ENCODE measurements around the gene ABCB10.
A peak's percentile ranks its signal among the peaks of the same experiment; 100 is the strongest.
"Not testable (repeated sequence)": the region's sequence is repeated elsewhere in the genome, so short reads cannot be mapped to it uniquely, and the experiment has no call there.

The ABCB10 gene

DNA sequence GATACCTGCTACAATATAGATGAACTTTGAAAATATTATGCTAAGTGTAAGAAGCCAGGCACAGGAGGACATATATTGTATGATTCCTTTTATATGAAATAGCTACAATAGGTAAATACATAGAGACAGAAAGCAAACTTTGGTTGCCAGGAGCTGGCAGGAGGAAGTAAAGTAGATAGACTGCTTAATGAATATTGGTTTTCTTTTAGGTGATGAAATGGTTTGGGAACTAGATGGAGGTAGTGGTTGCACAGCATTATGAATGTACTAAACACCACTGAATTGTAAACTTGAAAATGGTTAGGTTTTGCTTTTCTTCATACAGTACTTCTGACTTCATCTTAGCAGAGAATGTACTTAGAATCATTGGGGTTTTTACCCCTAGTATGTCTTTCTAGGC is 21.5 kb downstream of the ABCB10 start:
- DNase-seq (ENCODE audit: low read depth), result no peak

DNA sequence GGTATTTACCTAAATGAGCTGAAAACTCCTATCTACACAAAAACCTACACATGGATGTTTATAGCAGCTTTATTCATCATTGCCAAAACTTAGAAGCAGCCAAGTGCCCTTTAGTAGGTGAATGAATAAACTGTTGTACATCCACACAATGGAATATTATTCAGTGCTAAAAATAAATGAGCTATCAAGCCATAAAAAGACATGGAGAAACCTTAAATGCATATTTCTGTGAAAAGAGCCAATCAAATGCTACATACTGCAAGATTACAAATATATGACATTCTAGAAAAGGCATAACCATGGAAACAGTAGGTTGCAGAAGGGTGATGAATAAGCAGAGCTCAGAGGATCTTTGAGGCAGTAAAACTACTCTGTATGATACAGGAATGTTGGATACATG is 23.3 kb downstream of the ABCB10 start:
- no peak for DNase-seq (ENCODE audit: low read depth)

DNA sequence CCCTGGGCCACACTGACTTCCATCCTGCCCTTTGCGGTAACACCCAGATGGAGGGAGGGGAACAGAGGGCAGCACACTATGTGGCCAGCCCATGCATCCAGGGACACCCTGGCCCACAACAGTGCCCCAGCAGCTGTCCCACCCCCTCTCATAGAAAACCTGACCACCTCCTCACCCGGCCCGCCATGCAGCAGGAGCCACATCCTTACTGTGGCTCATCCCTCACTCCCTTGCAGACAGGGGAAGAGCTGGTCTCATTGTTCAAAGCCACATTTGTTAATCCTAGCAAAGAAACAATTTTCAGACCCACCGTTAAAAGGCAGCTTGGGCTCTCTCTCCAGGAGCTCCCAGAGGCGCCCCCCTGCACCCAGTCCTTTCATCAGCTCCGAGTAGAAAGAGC is 27.2 kb downstream of the ABCB10 start:
- no peak for DNase-seq (ENCODE audit: low read depth)

DNA sequence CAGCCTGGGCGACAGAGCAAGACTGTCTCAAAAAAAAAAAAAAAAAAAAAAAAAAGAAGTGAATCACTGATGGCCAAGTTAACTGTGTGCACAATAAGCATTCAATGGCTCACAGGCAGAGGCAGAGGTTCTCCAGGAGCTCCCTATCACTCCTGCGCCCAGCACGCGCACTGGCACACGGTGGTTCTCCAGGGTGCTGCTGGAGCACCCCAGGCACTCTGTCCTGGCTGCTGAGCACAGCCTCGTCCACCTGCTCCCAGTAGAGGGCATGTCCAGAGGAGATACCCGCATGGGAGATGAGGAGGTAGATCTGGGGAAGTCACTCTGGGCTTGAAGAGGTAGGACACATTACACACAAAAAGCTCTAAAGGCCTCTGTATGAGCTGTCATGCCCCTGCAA is 28.9 kb downstream of the ABCB10 start:
- no peak for DNase-seq (ENCODE audit: low read depth)

DNA sequence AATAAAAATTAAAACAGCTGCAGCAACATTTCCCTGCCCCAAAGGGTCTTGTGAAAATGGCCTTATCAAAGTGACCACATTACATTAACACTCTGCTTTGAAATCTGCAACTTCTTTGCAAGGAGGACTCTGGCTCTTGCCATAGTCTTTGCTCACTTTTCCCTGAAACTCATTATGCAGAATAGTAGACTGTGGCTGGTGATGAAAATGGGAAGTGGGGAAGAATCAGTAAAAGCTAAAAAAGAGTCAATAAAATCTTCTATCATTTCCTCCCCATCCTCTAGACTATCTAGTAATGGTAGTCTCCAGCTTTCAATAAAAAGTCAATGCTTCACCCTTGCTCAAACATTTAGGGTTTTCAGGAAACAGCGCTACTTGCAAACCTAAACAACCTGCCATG is 31.8 kb downstream of the ABCB10 start:
- DNase-seq (ENCODE audit: low read depth), result no peak

DNA sequence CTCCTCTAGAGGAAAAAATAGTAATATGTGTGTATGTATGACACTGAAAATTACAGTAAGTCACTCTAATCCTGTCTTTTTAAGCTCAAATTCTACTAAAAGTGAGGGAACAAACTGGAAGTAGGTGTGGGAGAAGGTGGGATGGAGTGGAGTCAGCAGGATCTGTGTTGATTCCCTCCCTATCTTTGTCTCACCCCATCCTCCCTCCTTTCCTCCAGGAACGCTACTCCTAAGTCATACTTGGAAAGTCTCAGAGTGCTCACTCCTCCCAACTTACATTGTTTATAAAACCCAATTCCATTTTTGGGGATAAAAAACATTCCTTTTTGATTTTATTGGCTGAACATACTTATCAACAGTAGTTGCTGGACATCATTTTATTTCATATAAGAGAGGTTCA is 35.5 kb downstream of the ABCB10 start:
- no peak for DNase-seq (ENCODE audit: low read depth)

DNA sequence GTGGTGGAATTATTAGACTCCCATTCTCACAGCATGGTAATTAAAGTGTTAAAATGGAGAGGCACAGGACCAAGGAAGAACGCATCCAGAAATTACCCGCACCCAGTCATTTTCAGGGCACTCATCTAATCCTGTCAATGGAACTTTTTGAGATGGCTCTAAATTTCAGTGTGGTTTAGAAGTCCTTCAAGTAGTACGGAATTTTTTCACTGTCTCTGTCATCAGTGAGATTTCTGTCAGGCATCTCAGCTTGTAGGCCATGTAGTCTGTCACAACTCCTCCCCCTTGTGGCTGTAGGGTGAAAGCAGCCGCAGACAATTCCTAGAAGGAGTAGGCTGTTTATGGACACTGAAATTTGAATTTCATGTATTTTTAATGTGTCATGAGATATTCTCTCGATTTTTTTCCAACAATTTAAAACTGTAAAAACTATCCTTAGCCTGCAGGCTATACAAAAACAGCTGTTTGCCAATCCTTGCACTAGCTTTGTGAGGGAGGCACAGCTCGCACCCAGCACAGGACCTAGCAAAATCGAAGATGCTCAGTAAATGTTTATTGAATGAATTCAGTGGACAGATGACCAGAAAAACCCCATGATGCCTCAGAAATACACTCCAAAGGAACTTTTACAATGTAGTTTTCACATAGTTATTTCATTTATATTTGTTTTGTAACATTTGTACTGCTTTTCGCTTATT is 43.8 kb downstream of the ABCB10 start:
- DNase-seq (ENCODE audit: low read depth), result peak; percentile 45

DNA sequence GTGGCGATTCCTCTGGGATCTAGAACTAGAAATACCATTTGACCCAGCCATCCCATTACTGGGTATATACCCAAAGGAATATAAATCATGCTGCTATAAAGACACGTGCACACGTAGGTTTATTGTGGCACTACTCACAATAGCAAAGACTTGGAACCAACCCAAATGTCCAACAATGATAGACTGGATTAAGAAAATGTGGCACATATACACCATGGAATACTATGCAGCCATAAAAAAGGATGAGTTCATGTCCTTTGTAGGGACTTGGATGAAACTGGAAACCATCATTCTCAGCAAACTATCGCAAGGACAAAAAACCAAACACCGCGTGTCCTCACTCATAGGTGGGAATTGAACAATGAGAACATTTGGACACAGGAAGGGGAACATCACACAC is 46.9 kb downstream of the ABCB10 start:
- not testable (repeated sequence) for DNase-seq (ENCODE audit: low read depth)

DNA sequence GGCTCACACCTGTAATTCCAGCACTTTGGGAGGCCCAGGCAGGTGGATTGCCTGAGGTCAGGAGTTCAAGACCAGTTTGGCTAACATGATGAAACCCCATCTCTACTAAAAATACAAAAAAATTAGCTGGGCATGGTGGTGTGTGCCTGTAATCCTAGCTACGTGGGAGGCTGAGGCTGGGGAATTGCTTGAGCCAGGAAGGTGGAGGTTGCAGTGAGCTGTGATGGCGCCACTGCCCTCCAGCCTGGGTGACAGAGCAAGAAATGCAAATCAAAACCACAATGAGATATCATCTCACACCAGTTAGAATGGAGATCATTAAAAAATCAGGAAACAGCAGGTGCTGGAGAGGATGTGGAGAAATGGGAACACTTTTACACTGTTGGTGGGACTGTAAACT is 47.3 kb downstream of the ABCB10 start:
- DNase-seq (ENCODE audit: low read depth), result not testable (repeated sequence)

DNA sequence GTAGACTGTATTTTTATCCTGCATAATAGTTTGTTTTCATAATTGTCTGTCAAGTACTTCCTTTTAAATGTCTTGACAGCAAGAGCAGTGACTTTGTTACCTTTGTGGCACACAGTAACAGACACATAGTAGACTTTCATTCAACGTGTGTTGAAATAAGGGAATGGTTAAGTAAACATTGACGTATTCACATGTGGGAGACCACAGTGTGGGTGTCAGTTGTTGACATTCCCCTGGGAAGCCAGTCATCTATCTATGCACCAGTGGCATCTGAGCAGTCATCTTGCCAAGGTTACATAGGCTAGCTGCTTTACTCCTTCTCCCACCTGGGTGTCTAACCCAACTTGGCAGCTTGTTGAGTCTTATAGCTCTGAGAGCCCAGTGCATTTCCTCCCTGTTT is 48.9 kb downstream of the ABCB10 start:
- no peak for DNase-seq (ENCODE audit: low read depth)

DNA sequence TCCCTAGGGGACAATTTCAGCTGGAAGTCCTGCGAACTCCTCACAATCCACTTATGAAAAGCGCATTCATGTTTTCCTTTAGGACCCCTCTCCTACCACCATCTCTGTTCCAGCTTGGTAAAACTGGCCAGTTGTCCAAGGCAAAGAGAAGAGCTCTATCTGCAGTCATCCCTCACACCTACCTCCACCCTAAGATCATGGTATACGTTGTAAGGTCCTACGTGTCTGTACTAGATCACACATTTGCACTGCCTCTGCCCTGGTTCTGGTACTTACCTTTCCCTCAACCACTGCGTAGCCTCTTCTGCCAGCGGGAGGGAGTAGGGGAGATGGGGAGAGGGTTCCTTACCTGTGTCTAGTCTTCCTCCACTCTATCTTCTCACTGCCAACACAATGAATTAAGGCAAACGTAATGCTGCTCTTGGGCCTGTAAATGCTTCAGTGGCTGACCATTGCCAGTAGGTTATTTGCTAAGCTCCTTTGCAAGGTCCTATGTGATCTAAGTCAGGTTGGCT is 49.6 kb downstream of the ABCB10 start:
- no peak for DNase-seq (ENCODE audit: low read depth)

DNA sequence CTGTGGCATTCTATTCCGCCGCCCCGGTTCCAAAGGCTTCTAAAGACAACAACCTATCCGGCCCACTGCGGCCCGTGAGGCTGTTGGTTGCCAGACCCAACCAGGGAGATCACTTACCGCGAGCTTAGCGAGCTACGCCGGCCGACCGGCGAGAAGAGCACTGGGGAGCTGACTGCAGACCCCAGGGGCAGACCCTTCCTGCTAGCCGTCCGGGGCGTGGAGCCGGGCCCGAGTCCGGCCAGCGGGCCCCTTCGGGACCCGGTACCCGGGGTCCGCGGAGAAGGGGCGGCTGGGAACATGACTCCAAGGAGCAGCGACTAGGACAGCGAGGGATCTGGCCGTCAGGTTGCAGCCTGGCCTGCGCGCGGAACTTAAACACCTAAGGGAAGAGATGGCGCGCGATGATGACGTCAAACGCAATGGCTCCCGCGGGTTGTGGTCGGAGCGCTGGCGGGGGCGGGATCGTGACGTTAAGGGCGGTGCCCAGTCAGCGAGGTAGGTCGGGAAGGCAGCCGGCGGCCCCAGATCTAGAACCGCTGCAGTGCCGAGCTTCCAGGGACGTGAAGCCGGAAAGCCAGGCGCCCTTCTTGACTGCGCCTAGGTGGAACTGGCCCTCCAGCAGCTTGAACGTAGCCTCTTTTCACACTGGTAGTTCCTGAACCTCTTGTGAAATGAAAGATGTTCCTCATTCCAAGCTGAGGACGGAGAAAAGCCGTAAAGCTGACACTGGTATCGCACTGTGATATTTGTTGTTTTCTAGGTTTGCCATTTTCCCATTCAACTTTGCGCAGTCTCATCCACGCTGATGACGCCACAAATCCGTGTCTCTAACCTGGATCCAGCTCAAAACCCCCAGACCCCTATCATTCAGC is 50.3 kb downstream of the ABCB10 start, which contains the start of gene NUP133:
Gene NUP133 (minus strand): TSS at position 391 of the 872 bp plus-strand sequence. CDS start 92 bp downstream, at position 299.
- peak; percentile 99 for DNase-seq (ENCODE audit: low read depth)

DNA sequence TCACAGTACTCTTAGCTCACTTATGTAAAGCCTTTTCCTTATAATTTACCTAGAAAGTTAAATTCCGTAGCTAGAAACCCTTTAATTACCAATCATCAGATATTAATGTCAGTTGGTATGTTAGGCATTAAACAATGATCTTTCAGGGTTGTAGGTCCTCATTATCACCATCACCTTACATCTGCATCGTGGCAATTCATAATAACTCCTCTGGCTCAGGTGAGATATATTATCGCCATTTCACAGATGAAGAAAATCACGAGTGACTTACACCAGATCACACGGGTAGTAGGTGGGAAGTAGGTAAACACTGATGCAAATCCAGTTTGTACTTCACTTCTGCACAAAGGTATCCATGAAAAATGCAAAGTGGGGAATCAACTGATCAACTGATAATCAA is 51.0 kb downstream of the ABCB10 start:
- DNase-seq (ENCODE audit: low read depth), result no peak

DNA sequence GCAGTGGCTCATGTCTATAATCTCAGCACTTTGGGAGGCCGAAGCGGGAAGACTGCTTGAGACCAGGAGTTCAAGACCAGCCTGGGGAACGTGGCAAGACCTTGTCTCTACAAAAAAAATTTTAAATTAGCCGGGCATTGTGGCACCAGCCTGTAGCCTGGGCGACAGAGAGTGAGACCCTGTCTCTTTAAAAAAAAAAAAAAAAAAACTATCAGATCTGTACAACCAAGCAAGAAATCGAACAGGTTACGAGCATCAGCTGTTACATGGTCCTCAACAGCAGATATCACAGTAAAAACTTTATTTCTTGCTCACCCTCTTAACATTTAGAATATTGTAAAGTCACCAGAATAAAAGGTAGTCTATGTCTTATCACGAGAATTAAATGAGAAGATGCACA is 51.9 kb downstream of the ABCB10 start:
- DNase-seq (ENCODE audit: low read depth), result no peak

DNA sequence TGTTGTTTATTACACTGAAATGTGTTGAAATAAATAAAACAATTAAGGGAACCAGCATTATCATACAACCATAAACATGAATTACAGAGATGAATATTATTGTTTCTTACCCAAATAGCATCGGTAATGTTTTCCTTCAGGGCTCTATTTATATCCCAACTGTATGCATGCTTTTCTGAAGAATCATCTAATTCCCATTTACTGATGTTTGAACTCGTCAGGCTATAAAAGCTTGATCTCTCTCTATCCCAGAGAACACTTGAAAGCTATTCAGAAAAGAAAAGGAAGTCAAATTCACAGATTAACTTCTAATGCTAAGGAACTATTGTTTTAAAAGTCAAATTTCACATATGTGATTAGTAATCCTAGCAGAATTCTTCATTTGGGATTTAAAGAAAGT is 62.7 kb downstream of the ABCB10 start:
- no peak for DNase-seq (ENCODE audit: low read depth)

DNA sequence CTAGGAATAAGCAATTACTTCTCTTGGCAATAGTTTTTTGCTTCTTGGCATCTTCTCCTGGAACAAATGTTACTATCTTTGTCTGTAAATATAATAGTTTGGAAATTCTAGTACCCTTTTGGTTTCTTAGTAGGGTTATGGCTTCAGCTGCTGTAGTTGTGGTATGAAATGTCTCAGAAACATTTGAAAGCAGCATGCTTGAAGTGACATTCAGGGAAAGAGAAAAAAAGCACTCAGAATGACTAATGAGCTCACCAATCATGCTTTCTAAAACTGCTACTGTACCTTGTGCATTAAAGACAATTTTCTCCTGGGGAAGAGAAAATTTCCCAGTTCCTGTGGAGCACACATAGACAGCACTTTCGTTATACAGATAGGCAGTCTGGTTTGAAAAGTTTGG is 71.3 kb downstream of the ABCB10 start:
- DNase-seq (ENCODE audit: low read depth), result no peak

DNA sequence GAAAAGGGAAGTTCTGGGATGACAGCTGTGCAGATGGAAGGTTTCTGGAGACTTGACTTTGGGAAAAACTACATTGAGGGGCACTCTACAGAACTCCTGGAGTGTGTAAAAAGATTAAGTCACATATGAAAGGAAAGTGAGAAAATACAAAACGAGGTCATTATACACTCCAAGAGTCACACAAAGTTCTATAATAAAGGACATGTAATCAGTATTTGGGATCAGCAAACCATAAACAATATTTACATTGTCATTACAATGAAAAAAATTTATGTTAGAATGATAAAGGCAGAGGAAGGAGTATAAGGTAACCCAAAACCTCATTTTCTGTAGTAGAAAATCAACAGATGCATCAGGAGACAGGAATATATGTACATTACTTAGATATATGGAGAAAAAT is 73.2 kb downstream of the ABCB10 start:
- no peak for DNase-seq (ENCODE audit: low read depth)

DNA sequence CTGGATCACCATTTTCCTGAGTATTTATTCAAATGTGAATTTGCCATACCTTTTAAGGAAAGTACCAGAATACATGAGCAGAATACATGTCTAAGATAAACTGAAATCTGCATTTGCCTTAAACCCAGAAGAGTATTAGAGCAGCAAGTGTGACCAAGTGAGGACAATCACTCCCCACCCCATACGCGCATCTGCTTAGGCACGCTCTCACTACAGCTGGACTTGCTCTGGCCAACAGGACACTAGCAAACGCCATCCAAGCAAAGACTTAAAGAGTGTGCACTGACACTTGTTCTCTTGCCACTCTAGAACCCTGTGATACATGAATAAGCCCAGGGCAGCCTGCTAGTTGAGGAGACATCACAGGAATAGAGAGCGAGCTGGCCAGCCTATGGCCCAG is 76.0 kb downstream of the ABCB10 start:
- no peak for DNase-seq (ENCODE audit: low read depth)

DNA sequence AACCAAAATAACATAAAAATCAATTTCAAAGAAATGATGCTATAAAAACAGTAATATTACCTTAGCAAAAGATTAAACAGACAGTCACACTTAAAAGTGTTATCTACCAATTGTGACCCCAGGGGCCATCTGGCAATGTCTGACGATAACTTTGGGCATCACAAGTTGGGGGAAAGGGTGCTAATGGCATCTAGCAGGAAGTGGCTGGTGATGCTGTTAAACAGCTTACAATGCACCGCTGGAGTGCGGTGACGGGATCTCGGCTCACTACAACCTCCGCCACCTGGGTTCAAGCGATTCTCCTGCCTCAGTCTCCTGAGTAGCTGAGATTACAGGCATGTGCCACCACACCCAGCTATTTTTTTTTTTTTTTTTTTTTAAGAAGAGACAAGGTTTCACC is 78.0 kb downstream of the ABCB10 start:
- DNase-seq (ENCODE audit: low read depth), result no peak

DNA sequence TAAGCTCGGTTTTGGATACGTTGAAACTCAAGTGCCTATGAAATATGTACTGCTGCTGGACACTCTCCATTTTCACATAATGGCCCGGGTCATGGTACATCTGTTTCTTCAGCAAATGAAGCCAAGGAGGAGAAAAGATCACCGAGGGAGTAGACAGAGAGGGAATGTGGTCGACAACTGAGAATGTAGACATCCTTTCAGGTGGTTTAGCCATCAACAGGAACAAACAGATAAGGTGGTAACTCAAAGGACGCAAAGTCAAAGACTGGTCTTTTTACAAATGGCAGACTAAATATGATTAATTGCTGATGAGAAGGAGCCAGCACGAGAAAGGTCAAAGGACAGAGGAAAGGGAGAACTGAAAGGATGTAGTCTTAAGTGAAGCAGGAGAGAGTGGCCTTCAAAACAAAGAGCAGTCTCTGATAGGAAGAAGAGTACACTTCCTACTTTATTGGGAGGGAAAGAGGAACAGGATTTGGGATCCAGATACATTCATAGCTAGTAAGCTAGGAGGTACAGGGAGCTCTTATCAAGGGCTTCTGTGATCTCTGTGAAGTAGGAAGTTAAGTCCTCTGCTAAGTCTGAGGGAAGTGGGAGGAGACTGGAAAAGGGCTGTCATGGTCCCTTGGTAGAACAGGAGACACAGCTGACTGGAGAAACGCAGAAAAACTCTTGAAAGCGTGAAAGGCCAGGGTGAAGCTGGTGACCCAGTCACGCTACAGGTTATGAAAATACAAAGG is 78.7 kb downstream of the ABCB10 start:
- peak; percentile 14 for DNase-seq (ENCODE audit: low read depth)

DNA sequence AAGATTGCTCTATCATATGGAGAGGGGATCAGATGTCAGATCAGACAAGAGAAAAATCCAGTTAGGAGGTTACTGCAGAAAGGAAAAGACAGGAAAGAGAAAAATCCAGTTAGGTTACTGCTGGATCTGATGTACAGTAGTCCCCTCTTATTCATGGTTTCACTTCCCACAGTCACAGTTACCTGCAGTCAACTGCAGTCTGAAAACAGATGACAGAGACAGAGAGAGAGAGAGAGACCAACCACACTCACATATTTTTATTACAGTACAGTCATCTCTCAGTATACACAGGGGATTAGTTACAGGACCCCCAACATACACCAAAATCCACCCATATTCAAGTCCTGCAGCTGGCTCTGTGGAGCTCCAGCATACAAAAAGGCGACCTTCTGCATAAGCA is 79.7 kb downstream of the ABCB10 start:
- no peak for DNase-seq (ENCODE audit: low read depth)

DNA sequence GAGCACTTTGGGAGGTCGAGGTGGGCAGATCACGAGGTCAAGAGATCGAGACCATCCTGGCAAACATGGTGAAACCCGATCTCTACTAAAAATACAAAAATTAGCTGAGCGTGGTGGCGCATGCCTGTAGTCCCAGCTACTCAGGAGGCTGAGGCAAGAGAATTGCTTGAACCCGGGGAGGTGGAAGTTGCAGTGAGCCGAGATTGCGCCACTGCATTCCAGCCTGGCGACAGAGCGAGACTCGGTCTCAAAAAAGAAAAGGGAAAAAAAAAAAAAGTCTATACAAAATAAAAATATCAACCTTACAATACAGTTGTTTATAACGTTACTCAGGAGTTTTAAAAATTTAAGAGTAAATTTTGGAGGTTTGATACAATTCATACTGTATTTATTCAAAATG is 82.6 kb downstream of the ABCB10 start:
- DNase-seq (ENCODE audit: low read depth), result not testable (repeated sequence)

DNA sequence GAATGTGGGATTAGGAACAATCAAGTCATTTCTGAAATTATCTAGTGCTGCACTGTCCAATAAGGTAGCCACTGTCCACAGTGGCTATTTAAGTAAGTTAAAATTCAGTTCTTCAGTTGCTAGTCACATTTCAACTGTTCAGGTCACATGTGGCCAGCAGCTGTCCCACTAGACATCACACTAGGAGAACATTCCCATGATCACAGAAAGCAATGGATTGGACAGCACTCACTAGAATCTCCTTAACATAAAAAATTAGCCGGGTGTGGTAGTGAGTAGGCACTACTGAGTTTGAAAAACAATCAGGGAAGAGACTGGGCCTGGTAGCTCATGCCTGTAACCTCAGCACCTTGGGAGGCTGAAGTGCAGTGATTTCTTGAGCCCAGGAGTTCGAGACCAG is 84.0 kb downstream of the ABCB10 start:
- no peak for DNase-seq (ENCODE audit: low read depth)

Measured in CMK (cell line).